Measurements from ENCODE around the gene SLC13A3.

Gene SLC13A3

DNA sequence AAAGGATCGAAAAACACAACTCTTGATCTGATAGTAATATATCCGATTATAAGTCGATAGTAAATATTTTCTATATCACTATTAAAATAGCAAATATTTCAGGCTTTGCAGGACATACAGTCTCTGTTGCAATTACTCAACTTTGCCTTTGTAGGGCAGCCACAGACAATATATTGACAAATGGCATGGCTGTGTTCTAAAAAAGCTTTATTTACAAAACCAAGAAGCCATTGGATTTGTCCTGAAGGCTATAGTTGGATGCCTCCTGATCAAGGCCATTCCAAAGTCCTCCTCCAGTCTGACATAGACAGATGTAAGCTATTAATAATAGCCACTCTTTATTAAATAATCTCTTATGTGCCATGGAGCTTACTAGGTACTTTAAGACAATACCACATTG lies 106.7 kb downstream of the SLC13A3 start:
- no peak for TF ChIP-seq JUND (IDR thresholded peaks at IDR 0.05; ENCODE audit: low read depth)
- in situ Hi-C loops (cut with HindIII; ENCODE audit: low pct_unique_long_range_greater_than_20kb, low sequenced_read_pairs) = no loop called here
- DNase-seq (ENCODE audit: low read depth in 1 of 2, low spot score in 1 of 2) = no peak

DNA sequence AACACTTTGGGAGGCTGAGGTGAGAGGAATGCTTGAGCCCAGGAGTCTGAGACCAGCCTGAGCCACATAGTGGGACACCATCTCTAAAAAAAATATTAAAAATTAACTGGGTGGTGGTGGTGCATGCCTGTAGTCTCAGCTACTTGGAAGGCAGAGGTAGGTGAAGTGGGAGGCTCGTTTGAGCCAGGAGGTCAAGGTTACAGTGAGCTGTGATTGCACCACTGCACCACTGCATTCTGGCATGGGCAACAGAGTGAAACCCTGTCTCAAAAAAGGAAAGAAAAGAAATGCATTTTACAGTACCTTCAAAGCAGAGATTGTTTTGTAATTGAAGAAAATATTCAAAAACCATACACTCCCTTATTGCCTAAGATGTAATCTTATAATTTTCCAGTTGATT lies 107.3 kb downstream of the SLC13A3 start:
- TF ChIP-seq JUND (IDR thresholded peaks at IDR 0.05; ENCODE audit: low read depth) = no peak
- in situ Hi-C loops (cut with HindIII; ENCODE audit: low pct_unique_long_range_greater_than_20kb, low sequenced_read_pairs) = no loop called here
- no peak for DNase-seq (ENCODE audit: low read depth in 1 of 2, low spot score in 1 of 2)

DNA sequence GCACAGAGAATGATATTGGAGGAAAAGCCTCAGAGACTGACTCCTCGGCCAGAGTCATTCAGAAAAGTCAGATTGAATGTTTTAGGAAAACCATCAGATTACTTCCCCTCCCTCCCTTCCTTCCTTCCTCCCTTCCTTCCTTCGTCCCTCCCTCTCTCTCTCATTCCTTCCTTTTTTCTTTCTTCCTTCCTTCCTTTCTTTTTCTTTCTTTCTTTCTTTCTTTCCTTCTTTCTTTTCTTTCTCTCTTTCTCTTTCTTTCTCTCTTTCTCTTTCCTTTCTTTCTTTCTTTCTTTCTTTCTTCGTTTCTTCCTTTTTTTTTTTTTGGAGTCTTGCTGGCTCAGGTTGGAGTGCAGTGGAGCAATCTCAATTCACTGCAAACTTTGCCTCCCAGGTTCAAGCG lies 108.2 kb downstream of the SLC13A3 start:
- DNase-seq (ENCODE audit: low read depth in 1 of 2, low spot score in 1 of 2) = no peak
- TF ChIP-seq JUND (IDR thresholded peaks at IDR 0.05; ENCODE audit: low read depth) = no peak
- in situ Hi-C loops (cut with HindIII; ENCODE audit: low pct_unique_long_range_greater_than_20kb, low sequenced_read_pairs) = no loop called here

DNA sequence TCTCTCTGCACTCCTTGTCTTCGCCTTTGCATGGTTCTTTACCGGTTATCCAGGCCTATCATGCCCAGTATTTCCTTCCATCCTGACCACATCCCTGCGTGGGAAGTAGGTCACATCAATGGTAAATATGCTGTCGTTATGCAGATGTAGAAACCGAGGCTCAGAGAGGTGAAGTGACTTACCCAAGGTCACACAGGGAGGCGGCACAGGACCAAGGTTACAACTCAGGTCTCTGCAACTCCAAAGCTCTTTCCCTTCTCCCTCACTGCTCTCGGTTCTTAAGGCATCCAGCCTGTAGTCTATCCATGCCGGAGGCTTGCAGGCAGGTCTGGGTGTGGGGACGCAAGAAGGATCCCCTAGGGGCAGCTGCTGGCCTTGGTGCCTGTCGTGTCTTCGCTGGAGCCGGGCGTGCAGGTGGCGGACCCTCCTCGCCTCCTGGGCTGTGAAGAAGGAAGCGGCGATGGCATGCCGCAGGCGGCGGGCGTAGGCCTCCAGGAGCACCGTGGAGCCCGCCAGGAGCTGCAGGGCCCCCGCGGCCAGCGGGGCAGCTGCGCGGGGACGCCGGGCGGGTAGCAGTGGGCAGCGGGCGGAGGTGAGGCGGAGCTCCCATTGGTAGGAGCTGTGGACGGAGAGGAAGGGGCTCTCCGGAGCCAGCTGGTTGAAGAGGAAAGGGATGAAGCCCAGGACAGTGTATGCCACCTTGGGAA lies 109.9 kb downstream of the SLC13A3 start:
- in situ Hi-C loops (cut with HindIII; ENCODE audit: low pct_unique_long_range_greater_than_20kb, low sequenced_read_pairs) = no loop called here
- DNase-seq (ENCODE audit: low read depth in 1 of 2, low spot score in 1 of 2) = no peak
- TF ChIP-seq JUND (IDR thresholded peaks at IDR 0.05; ENCODE audit: low read depth) = no peak

DNA sequence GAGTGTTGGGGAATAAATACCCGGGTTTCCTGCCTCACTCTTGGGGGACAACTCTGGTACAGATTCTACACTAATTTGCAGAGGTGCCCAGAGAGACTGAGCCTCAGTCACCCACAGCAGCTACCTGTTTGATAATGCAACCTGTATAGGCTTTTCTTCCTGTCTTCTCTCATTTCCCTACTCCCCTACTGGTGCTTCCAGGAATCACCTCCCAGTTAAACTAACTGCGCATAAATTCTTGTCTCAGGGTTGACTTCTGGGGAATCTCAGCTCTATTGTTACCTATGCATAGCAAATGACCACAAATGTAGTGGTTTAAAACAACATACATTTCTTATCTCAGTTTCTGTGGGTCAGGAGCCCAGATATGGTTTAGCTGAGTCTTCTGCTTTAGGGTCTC lies 112.1 kb downstream of the SLC13A3 start:
- TF ChIP-seq JUND (IDR thresholded peaks at IDR 0.05; ENCODE audit: low read depth) = no peak
- in situ Hi-C loops (cut with HindIII; ENCODE audit: low pct_unique_long_range_greater_than_20kb, low sequenced_read_pairs) = no loop called here
- DNase-seq (ENCODE audit: low read depth in 1 of 2, low spot score in 1 of 2) = no peak

DNA sequence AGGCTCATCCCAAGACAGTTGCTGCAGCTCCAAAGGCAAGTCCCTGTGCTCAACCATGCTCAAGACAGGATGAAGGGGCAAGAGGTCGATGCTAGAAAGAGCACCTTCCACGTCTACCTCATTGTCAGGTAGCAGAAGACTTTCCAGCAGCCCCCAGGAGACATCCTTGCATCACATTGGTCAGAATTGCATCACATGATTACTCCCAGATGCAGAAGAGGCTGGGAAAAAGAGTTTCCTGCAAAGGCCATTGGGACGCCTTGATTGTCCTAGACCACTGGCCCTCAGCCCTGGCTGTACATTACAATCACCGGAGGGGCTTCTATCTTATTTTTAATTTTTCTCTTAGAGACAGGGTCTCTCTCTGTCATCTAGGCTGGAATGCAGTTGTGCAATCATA lies 120.6 kb downstream of the SLC13A3 start:
- no peak for TF ChIP-seq JUND (IDR thresholded peaks at IDR 0.05; ENCODE audit: low read depth)
- in situ Hi-C loops (cut with HindIII; ENCODE audit: low pct_unique_long_range_greater_than_20kb, low sequenced_read_pairs) = no loop called here
- DNase-seq (ENCODE audit: low read depth in 1 of 2, low spot score in 1 of 2) = no peak

DNA sequence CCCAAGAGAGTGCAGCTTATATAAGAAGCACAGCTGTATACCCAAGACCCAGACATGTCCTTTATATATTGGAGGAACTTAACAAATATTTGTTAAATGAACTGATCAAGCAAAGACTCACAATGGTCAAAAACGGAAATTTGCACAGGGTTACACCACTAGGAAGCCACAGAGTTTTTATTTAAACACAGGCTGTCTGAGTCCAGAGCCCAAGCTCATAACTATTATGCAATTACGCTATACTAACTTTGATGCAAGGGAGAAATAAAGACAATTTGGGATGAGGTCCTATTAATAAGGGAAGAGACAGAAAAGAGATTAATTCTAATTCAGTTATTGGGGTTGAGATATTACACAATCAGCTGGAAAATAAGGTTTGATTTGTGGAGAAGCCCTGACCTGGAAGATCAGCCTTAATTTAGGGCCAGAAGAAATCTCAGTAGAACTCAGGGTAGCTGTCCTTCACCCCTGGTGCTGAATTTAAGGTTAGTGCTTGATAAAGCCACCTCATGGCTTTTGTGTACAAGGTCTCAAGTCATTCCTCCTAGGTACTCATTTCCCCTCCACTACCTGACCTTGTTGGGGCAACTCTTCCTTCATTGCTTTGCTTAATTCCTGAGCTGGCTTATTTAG lies 127.4 kb downstream of the SLC13A3 start:
- in situ Hi-C loops (cut with HindIII; ENCODE audit: low pct_unique_long_range_greater_than_20kb, low sequenced_read_pairs) = no loop called here
- TF ChIP-seq JUND (IDR thresholded peaks at IDR 0.05; ENCODE audit: low read depth) = no peak
- DNase-seq (ENCODE audit: low read depth in 1 of 2, low spot score in 1 of 2) = peak in 1 of 2 experiments; percentile 69

DNA sequence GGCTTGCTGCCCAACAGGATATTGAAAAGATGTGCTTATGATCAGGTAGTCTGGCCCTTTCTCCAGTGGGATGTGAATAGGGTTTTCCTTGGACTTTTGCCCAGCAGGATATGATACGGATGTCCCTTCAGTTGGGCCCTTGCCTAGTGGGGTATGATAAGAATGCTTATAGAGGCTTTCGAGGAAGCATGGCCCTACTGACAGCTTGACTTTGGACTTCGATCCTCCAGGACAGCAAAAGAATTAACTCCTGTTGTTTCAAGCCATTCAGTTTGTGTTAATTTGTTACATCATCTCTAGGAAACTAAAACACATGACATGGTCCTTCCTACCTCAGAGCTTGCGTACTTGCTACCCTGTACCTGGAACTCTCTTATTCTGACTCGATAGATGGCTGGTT lies 128.2 kb downstream of the SLC13A3 start:
- no peak for TF ChIP-seq JUND (IDR thresholded peaks at IDR 0.05; ENCODE audit: low read depth)
- in situ Hi-C loops (cut with HindIII; ENCODE audit: low pct_unique_long_range_greater_than_20kb, low sequenced_read_pairs) = no loop called here
- DNase-seq (ENCODE audit: low read depth in 1 of 2, low spot score in 1 of 2) = no peak

DNA sequence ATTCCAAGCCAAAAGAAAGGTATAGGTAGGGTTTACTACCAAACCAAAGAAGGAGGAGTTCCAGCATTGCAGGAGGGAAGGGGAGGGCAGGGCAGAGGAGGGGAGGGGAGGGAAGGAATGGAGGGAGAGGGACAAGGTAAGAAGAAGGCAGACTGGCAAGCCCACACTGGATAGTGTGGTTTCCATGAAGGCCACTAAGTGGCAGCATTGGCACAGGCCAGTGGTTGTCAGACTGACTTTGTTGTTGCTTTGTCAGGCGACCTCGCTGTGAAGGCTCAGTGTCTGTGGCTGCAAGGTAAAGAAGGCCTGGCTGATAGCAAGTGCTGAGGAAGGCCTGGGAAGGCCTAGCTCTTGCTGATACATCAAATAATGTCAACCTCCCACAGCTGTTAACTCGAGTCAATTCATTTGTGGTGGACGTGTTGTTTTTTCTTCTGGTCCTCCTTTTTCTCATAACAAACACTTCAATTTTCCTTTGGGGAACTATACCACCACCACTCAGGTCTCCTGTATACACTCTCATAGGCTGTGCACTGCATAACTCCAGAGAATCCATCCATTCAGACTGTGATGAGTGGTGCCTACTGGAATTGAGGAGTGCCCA lies 130.2 kb downstream of the SLC13A3 start:
- in situ Hi-C loops (cut with HindIII; ENCODE audit: low pct_unique_long_range_greater_than_20kb, low sequenced_read_pairs) = no loop called here
- peak; percentile 72 to 87 for DNase-seq (ENCODE audit: low read depth in 1 of 2, low spot score in 1 of 2)
- TF ChIP-seq JUND (IDR thresholded peaks at IDR 0.05; ENCODE audit: low read depth) = no peak

DNA sequence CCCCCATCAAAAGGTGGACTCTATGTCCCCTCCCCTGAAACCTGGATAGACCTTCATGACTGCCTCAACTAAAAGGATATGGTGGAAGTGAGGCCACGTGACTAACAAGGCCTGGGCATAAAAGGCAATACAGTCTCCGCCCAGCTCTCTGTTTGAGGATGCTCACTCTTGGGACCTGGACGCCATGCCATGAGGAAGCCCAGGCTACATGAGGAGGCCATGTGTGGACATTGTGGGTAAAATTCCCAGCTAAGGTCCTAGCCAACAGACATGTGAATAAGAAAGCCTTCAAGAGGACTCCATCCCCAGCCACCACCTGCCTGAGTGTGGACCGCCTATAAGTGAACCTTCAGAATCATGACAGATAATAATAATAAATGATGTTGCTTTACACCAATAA lies 130.7 kb downstream of the SLC13A3 start:
- TF ChIP-seq JUND (IDR thresholded peaks at IDR 0.05; ENCODE audit: low read depth) = no peak
- in situ Hi-C loops (cut with HindIII; ENCODE audit: low pct_unique_long_range_greater_than_20kb, low sequenced_read_pairs) = no loop called here
- DNase-seq (ENCODE audit: low read depth in 1 of 2, low spot score in 1 of 2) = no peak

DNA sequence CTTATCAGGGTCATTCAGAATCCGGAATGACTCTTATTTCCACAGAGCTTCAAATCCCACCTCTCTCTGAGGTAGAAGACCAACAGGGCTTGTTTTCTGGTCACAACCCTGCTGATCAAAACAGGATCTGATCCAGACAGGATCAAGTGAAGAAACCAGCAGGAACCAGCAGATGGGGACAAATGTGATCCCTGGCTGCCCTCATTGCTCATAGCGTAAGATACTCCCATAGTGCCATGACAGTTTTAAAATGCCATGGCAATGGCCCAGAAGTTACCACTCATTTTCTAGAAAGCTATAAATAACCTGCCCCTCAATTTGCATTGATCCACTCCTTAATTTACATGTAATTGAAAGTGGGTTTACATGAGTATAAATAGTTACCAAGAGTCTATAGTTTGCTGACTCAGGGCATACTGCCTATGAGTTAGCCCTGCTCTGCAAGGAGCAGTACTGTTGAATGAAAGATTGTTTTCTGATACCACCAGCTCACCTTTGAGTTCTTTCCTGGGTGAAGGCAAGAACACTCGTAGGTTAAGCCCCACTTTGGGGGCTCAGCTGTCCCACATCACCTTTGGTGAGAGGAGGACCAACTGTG lies 131.7 kb downstream of the SLC13A3 start:
- DNase-seq (ENCODE audit: low read depth in 1 of 2, low spot score in 1 of 2) = no peak
- TF ChIP-seq JUND (IDR thresholded peaks at IDR 0.05; ENCODE audit: low read depth) = no peak
- in situ Hi-C loops (cut with HindIII; ENCODE audit: low pct_unique_long_range_greater_than_20kb, low sequenced_read_pairs) = no loop called here

DNA sequence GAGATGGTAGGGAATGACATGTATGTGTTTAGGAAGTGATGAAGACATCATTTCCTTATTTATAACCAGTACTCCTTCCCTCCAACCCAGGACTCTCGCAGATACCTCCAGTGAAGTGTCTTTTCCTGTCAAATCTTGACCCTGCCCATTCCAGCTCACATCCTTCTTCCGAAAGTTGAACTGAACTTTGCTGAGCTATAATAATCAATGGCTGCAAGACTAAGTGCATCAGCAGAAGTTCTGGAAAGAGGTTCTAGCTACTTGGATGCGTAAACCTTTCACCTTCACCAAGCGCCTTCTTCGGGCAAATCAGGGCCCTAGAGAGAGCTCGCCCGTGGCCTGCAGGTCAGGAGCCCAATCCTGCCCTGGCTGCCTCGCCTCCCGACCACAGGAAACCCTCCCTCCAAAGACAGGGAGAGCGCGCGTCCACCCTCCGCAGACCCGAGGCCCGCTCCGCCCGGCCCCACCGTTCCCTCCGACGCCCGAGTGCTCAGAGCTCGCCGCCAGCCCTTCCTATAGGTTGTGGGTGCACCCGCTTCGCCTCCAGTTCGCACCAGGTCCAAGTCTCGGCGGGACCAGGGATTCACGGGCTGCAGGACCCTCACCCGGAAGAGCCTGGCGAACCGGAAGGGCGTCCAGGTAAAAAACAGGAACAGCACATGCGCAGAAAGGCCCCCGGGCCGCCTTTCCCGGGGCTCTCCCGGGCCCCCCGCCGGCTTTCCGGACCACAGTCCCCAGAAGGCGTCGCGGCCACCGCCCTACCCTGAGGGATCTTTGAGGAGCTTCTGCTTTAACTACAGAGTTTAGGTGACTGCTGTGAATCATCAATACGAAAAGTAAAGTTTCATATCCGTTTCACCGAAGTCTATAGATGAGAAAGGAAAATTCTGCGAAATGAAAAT lies 138.1 kb downstream of the SLC13A3 start, which contains the start of gene ZNF334:
Gene ZNF334 (minus strand): TSS at position 617 of the 902 bp plus-strand sequence. CDS start 1,457 bp downstream, outside the sequence.
- no peak for TF ChIP-seq JUND (IDR thresholded peaks at IDR 0.05; ENCODE audit: low read depth)
- no peak for DNase-seq (ENCODE audit: low read depth in 1 of 2, low spot score in 1 of 2)
- in situ Hi-C loops (cut with HindIII; ENCODE audit: low pct_unique_long_range_greater_than_20kb, low sequenced_read_pairs) = no loop called here
